ENCODE measurements around the gene RBPMS2. TPM values are rescaled to one million over a fixed set of nuclear protein-coding genes. Genes with fewer than 3 reads are reported as not detected.

RBPMS2 gene
- total RNA-seq, 4 donors from 2014 or later, result 4.4 to 27.7 (median 11.5) TPM

DNA sequence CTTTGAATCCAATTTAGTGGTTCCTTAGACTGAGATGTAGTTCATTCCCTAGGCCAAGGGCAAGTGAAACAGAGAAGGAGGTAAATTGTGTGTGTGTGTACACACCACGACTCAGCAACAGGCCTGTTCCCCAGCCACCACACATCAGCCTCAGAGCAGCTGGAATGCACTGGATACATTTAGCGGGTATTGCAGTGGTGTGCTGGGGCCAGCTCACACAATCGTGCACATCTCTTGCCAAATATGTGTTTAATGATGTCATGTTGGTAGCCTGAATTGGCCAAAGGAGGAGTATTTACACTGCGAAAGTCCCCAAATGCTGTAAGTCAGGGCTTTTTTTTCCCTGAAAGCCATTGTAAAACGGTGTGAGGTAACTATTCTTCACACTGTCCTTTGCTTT lies 82.3 kb downstream of the RBPMS2 start:
- intact Hi-C loops (cut with DNase I; ENCODE audit: low total_unique reads), result no loop called here
- Histone ChIP-seq H3K4me1 (peaks cover 11 to 73% (median 37%) of the 10 kb centered on the region in 4 donors), H3K36me3 (peaks cover 0 to 20% (median 10%) of the 10 kb centered on the region in 4 donors)

DNA sequence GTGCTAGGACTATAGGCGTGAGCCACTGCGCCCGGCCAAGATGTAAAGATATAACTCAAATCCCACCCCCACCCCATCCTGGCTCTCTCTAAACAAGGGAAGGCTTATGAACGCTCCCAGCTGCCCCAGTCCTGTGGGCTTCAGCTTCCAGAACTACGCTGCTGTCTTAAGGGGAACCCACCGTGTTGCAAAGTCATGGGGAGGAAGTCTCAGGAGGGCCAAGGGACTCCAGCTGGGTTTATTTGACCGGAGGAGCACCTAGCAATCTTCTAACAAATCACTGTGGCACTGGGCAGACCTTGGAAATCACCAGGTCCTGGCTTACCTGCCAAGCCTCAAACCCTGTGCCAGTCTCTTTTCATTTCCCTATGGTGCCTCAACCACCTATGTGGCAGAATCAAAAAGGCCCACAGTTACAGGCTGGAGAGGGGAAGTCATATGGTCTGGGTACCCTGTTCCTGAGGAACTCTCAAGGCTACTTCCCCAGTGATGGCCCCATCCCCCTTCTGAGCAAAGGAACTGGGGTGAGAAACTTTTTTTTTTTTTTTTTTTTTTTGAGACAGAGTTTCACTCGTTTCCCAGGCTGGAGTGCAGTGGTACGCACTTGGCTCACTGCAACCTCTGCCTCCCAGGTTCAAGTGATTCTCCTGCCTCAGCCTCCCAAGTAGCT lies 83.4 kb downstream of the RBPMS2 start:
- Histone ChIP-seq H3K4me3 (no peak overlapping the region), H3K27ac (peak overlapping the region; percentile 56 to 89 (median 80)), H3K27me3 (no peaks in the 10 kb centered on the region), H3K9me3 (no peaks in the 10 kb centered on the region), H3K36me3 (peaks cover 0 to 29% (median 13%) of the 10 kb centered on the region in 4 donors), H3K4me1 (peaks cover 9 to 62% (median 27%) of the 10 kb centered on the region in 4 donors)
- 71% methylated on average over 9 of the region's 9 CpGs; no CpG with 5 or more reads in 1 of the 2 donors for WGBS, 2 donors (ENCODE audit: low coverage in 1 of 2)
- in situ Hi-C loops (cut with MboI; ENCODE audit: low pct_ligation_motif_present in 1 of 4, low pct_unique_long_range_greater_than_20kb in 1 of 4, low sequenced_read_pairs in 3 of 4) (no loop called here), intact Hi-C loops (cut with DNase I; ENCODE audit: low total_unique reads) (no loop called here)
- TF ChIP-seq EP300 (IDR thresholded peaks at IDR 0.05; ENCODE audit: low read depth) (no peak), POLR2A (IDR thresholded peaks at IDR 0.05) (no peak), POLR2AphosphoS5 (IDR thresholded peaks at IDR 0.05) (no peak)
- TF ChIP-seq, protein P1, sequence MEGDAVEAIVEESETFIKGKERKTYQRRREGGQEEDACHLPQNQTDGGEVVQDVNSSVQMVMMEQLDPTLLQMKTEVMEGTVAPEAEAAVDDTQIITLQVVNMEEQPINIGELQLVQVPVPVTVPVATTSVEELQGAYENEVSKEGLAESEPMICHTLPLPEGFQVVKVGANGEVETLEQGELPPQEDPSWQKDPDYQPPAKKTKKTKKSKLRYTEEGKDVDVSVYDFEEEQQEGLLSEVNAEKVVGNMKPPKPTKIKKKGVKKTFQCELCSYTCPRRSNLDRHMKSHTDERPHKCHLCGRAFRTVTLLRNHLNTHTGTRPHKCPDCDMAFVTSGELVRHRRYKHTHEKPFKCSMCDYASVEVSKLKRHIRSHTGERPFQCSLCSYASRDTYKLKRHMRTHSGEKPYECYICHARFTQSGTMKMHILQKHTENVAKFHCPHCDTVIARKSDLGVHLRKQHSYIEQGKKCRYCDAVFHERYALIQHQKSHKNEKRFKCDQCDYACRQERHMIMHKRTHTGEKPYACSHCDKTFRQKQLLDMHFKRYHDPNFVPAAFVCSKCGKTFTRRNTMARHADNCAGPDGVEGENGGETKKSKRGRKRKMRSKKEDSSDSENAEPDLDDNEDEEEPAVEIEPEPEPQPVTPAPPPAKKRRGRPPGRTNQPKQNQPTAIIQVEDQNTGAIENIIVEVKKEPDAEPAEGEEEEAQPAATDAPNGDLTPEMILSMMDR (IDR thresholded peaks at IDR 0.05), result no peak
- DNase-seq, result no peak

More for the DNA sequence above, 82.3 kb downstream of the RBPMS2 start:
- in situ Hi-C loops (cut with MboI; ENCODE audit: low pct_ligation_motif_present in 1 of 4, low pct_unique_long_range_greater_than_20kb in 1 of 4, low sequenced_read_pairs in 3 of 4), result no loop called here
- Histone ChIP-seq H3K27me3 (no peaks in the 10 kb centered on the region), H3K27ac (peak overlapping the region; percentile 56 to 89 (median 80)), H3K4me3 (no peak overlapping the region), H3K9me3 (no peaks in the 10 kb centered on the region)
- 65% methylated on average over 5 of the region's 5 CpGs; no CpG with 5 or more reads in 1 of the 2 donors for WGBS, 2 donors (ENCODE audit: low coverage in 1 of 2)
- TF ChIP-seq, protein P1 (IDR thresholded peaks at IDR 0.05), result no peak
- TF ChIP-seq POLR2AphosphoS5 (IDR thresholded peaks at IDR 0.05), result peak; percentile 39 to 67 (median 55)
- TF ChIP-seq POLR2A (IDR thresholded peaks at IDR 0.05), result no peak
- no peak for TF ChIP-seq EP300 (IDR thresholded peaks at IDR 0.05; ENCODE audit: low read depth)
- DNase-seq, result peak; percentile 43

DNA sequence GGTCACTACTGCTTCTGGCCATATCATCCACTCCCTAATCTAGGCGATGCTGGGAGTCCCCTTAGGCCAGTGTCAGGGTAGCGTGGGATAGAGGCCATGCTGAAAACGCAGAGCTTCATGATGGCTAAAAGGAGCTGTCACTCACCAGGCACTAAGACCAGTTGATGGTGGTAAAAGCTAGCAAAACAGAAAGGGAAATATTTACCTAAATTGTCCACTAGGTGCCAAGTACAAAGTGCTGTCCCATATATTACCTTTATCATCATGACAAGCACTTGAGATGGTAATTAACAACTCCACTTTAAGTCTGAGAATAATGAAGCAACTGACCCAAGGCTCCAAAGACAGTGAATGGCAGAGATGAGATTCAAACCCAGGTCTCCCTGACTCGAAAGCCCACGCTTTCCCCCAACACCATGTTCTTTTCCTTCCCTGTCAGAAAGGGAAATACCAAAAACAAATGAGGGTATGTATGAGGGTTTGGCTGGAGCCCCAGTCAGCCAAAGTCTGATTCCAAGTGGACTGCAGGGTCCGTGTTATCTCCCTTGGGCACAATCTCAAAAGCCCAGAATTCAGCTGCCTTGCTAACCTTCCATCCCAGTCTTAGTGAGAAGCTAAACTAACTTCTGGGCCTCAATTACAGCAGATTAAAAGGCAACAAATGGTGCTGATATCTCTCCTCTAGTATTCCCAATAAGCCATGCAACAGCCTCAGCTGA lies 84.7 kb downstream of the RBPMS2 start:
- Histone ChIP-seq H3K9me3 (no peaks in the 10 kb centered on the region), H3K27ac (peak overlapping the region; percentile 56 to 89 (median 80)), H3K27me3 (no peaks in the 10 kb centered on the region), H3K4me3 (no peak overlapping the region), H3K4me1 (peaks cover 9 to 58% (median 25%) of the 10 kb centered on the region in 4 donors), H3K36me3 (peaks cover 0 to 36% (median 16%) of the 10 kb centered on the region in 4 donors)
- intact Hi-C loops (cut with DNase I; ENCODE audit: low total_unique reads) (no loop called here), in situ Hi-C loops (cut with MboI; ENCODE audit: low pct_ligation_motif_present in 1 of 4, low pct_unique_long_range_greater_than_20kb in 1 of 4, low sequenced_read_pairs in 3 of 4) (no loop called here)
- TF ChIP-seq POLR2A (IDR thresholded peaks at IDR 0.05), result no peak
- no peak for TF ChIP-seq EP300 (IDR thresholded peaks at IDR 0.05; ENCODE audit: low read depth)
- TF ChIP-seq, protein P1 (IDR thresholded peaks at IDR 0.05), result peak in 2 of 5 experiments; percentile 15 to 16
- no peak for TF ChIP-seq POLR2AphosphoS5 (IDR thresholded peaks at IDR 0.05)
- DNase-seq, result no peak
- WGBS, 2 donors (ENCODE audit: low coverage in 1 of 2), result 74% methylated on average over 6 of the region's 6 CpGs; no CpG with 5 or more reads in 1 of the 2 donors

DNA sequence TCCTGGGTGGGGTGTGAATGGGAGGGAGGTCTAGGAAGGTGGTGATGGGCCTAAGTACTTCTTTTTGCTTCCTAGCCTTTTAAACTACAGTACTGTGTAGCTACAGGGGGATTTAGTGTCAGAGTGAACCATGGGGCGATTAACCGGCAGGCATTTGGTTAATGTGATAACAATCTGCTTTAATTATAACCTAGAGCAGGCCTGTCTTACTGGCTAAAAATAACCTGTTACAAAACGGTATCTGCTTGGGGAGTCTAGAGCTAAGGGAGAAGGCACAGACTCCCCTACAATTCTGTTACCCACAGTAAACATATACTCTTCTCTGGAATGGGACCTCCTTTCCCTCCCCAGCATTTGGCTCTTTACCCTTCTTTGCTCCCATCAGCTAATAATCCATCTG lies 85.4 kb downstream of the RBPMS2 start:
- peak overlapping the region; percentile 21 to 89 (median 80) for H3K27ac ChIP-seq
- TF ChIP-seq, protein P1 (IDR thresholded peaks at IDR 0.05), result no peak
- TF ChIP-seq EP300 (IDR thresholded peaks at IDR 0.05; ENCODE audit: low read depth) (no peak), POLR2AphosphoS5 (IDR thresholded peaks at IDR 0.05) (no peak), POLR2A (IDR thresholded peaks at IDR 0.05) (no peak)
- DNase-seq, result no peak
- H3K27me3 ChIP-seq, result no peaks in the 10 kb centered on the region
- peaks cover 9 to 51% (median 25%) of the 10 kb centered on the region in 4 donors for H3K4me1 ChIP-seq
- no peaks in the 10 kb centered on the region for H3K9me3 ChIP-seq
- H3K36me3 ChIP-seq, result peaks cover 0 to 36% (median 16%) of the 10 kb centered on the region in 4 donors
- WGBS, 2 donors (ENCODE audit: low coverage in 1 of 2), result 67 to 70% methylated on average over 3 of the region's 3 CpGs
- no peak overlapping the region for H3K4me3 ChIP-seq
- intact Hi-C loops (cut with DNase I; ENCODE audit: low total_unique reads) (no loop called here), in situ Hi-C loops (cut with MboI; ENCODE audit: low pct_ligation_motif_present in 1 of 4, low pct_unique_long_range_greater_than_20kb in 1 of 4, low sequenced_read_pairs in 3 of 4) (no loop called here)
